ENCODE measurements around the gene SLC6A4. TPM values are rescaled to one million over a fixed set of nuclear protein-coding genes. Genes with fewer than 3 reads are reported as not detected.

The SLC6A4 gene
- total and polyA plus RNA-seq, 2 of the 8 experiments (the other 6 are each of a cell fraction or from before 2014, with no cell fraction given): 0.09 to 0.33 TPM

DNA sequence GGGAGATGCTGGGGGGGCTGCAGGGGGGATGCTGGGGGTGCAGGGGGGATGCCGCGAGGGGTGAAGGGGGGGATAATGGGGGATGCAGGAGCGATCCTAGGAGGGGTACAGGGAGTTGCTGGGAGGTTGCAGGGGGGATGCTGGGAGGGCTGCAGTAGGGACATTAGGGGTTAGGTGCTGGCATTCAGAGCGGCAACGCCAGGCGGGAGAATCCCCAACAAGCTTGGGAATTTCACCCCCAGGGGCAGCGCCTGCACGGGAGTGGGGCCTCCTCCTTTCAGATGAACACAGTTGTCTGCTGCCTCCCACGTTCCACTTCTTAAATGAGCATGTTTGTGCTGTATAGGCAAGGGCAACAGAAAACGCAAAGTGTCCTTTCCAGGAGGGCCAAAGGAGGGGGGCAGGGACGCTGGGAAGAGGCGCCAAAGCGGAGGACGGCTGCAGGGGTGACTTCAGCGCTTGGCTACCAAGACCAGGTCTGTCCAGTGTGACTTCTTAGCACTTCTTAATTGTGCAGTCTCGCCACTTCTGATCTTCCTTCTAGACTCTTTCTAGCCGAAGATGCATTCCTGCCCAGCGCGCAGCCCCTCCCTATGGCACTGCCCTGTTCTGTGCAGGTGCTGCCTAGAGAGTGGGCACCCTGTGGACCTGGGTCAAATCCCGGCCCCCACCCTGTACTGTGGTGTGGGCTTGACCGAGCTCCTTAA is 2.0 kb upstream of the SLC6A4 start:
- Histone ChIP-seq H3K23me2 (ENCODE audit: low read depth, low read length) (peaks cover 17% of the 10 kb centered on the region; the same call in 1 of the 2 replicates), H3K23ac (ENCODE audit: insufficient read length) (no peak overlapping the region), H3K4me3 (ENCODE audit: extremely low read depth in 1 of 4, insufficient read depth in 2 of 4, low read depth in 3 of 4, low read length in 4 of 4) (peak overlapping the region in 3 of 4 experiments; percentile 23 to 59 (median 27); a peak in 5 of 8 replicates), H3K4me2 (ENCODE audit: insufficient read depth in 1 of 2, low read depth in 2 of 2, low read length in 2 of 2) (peak overlapping the region; percentile 67 to 95), H3K4me1 (replicated peaks in 1 of 4; ENCODE audit: control insufficient read depth in 3 of 4, insufficient read depth in 4 of 4, low read length in 3 of 4) (peaks cover 0 to 18% (median 15%) of the 10 kb centered on the region in 4 experiments; a peak in 5 of 7 replicates), H2BK12ac (ENCODE audit: low read depth, low read length) (no peak overlapping the region), H3K27ac (ENCODE audit: low read depth, low read length) (no peak overlapping the region), H3K56ac (replicated peaks; ENCODE audit: insufficient read length, low read depth, low read length) (no peak overlapping the region), H3K79me2 (ENCODE audit: control insufficient read depth in 1 of 2, insufficient read depth in 2 of 2, low read length in 2 of 2) (no peaks in the 10 kb centered on the region), H3K79me1 (ENCODE audit: low read depth, low read length) (no peaks in the 10 kb centered on the region), H4K8ac (ENCODE audit: extremely low read depth, insufficient read depth, low read length) (no peak overlapping the region; the same call in 1 of the 2 replicates), H2BK120ac (replicated peaks; ENCODE audit: low read depth, low read length) (no peak overlapping the region), H3K9ac (replicated peaks in 1 of 4; ENCODE audit: extremely low read depth in 1 of 4, low read depth in 3 of 4, low read length in 3 of 4) (no peak overlapping the region; a peak in 1 of 7 replicates), H4K20me1 (replicated peaks in 1 of 2; ENCODE audit: control insufficient read depth in 1 of 2, insufficient read depth in 2 of 2, low read length in 2 of 2) (no peaks in the 10 kb centered on the region), H3K36me3 (ENCODE audit: control insufficient read depth in 2 of 4, insufficient read depth in 4 of 4, low read length in 3 of 4) (peaks cover 0 to 7% (median 0%) of the 10 kb centered on the region in 4 experiments; a peak in 1 of 8 replicates), H2BK20ac (ENCODE audit: low read length) (no peak overlapping the region), H3K27me3 (replicated peaks in 1 of 4; ENCODE audit: control insufficient read depth in 3 of 4, extremely low read depth in 1 of 4, insufficient read depth in 3 of 4, low read length in 3 of 4) (peaks cover 32 to 63% (median 57%) of the 10 kb centered on the region in 4 experiments), H3K14ac (ENCODE audit: insufficient read length) (no peak overlapping the region), H2AFZ (ENCODE audit: low read length) (0 out of 2 replicates have a peak overlapping the region, but pooled peaks have one; percentile 25), H3K18ac (ENCODE audit: extremely low read depth, low read length) (peak overlapping the region; percentile 32; the same call in 1 of the 2 replicates), H2AK5ac (ENCODE audit: low read depth, low read length) (no peak overlapping the region), H4K91ac (replicated peaks; ENCODE audit: insufficient read length, low read length) (no peak overlapping the region), H2BK5ac (ENCODE audit: low read depth, low read length) (no peak overlapping the region), H3K9me3 (ENCODE audit: insufficient read depth in 2 of 2, low read depth in 1 of 2, low read length in 1 of 2) (peaks cover 5 to 8% of the 10 kb centered on the region in 2 experiments; a peak in 2 of 4 replicates), H2BK15ac (ENCODE audit: low read length) (0 out of 2 replicates have a peak overlapping the region, but pooled peaks have one; percentile 10), H3K4ac (replicated peaks; ENCODE audit: insufficient read length, low read depth, low read length) (no peak overlapping the region), H4K5ac (ENCODE audit: insufficient read length, low read depth, low read length) (no peak overlapping the region)
- 17% methylated on average over 15 of the region's 21 CpGs; no CpG with 5 or more reads in 1 of the 2 experiments for WGBS, 2 experiments (ENCODE audit: extremely low coverage in 1 of 2, insufficient coverage in 1 of 2, insufficient read length in 1 of 2, insufficient replicate concordance in 2 of 2, low coverage in 1 of 2, low lambda C conversion rate in 2 of 2, missing lambda C conversion rate in 1 of 2)
- ChIA-PET POLR2A (ENCODE audit: partially characterized antibody) (interaction anchor here (0.5 to 2.3 kb wide), 7 partner anchors 11 to 133 kb away, joined by 3 to 9 read pairs (median 3); partner anchors contain the start of gene BLMH), CTCF (ENCODE audit: partially characterized antibody) (interaction anchor here (1.2 to 5.0 kb wide), 9 partner anchors 14 to 133 kb away, joined by 4 to 36 read pairs (median 7); no protein-coding TSS in a partner anchor)
- DNase-seq (ENCODE audit: low read depth in 1 of 2, low spot score in 2 of 2) (peak in 1 of 2 experiments; percentile 57), FAIRE-seq (no peak)
- TF ChIP-seq NANOG (IDR thresholded peaks at IDR 0.05; ENCODE audit: insufficient read depth, low read depth, low read length, poor library complexity, severe bottlenecking) (no peak), SUZ12 (IDR thresholded peaks at IDR 0.05; ENCODE audit: low read length) (peak; percentile 26)
- TF ChIP-seq, protein P1, sequence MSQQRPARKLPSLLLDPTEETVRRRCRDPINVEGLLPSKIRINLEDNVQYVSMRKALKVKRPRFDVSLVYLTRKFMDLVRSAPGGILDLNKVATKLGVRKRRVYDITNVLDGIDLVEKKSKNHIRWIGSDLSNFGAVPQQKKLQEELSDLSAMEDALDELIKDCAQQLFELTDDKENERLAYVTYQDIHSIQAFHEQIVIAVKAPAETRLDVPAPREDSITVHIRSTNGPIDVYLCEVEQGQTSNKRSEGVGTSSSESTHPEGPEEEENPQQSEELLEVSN (IDR thresholded peaks at IDR 0.05): no peak

Measured in H1 (cell line).